Measurements from ENCODE around the gene INAFM2. TPM values are rescaled to one million over a fixed set of nuclear protein-coding genes. Genes with fewer than 3 reads are reported as not detected.
A peak's percentile ranks its signal among the peaks of the same experiment; 100 is the strongest.

The INAFM2 gene
- total and polyA plus RNA-seq, 9 donors, result 7.4 to 50.6 (median 30.6) TPM

- H3K27me3 ChIP-seq, result no peaks in the 10 kb centered on the region
- no peaks in the 10 kb centered on the region for H3K36me3 ChIP-seq
- intact Hi-C loops (cut with DNase I), result loop anchor here in 3 of 4 donors (2.0 to 10.0 kb wide), 4 partner anchors 57 to 231 kb away; no protein-coding TSS in a partner anchor
- H3K9me3 ChIP-seq, result no peaks in the 10 kb centered on the region
- no peak overlapping the region for H3K4me3 ChIP-seq
- no peak overlapping the region for H3K27ac ChIP-seq
- TF ChIP-seq EP300 (IDR thresholded peaks at IDR 0.05) (no peak), CTCF (IDR thresholded peaks at IDR 0.05) (no peak), POLR2A (IDR thresholded peaks at IDR 0.05) (no peak)
- DNase-seq, result no peak
- peaks cover 4% of the 10 kb centered on the region for H3K4me1 ChIP-seq (ENCODE audit: insufficient read depth)
- WGBS, 3 donors, result 91 to 94% (median 94%) methylated on average over 7 of the region's 7 CpGs
These were observed 47.5 kb upstream of the INAFM2 start for GRCh38 chr15:40275954-40276353.

- no peak for DNase-seq
- Histone ChIP-seq H3K4me1 (ENCODE audit: insufficient read depth) (peaks cover 4% of the 10 kb centered on the region), H3K9me3 (no peaks in the 10 kb centered on the region), H3K4me3 (no peak overlapping the region), H3K36me3 (no peaks in the 10 kb centered on the region), H3K27ac (no peak overlapping the region), H3K27me3 (peaks cover 2% of the 10 kb centered on the region)
- no peak for TF ChIP-seq EP300 (IDR thresholded peaks at IDR 0.05)
- TF ChIP-seq CTCF (IDR thresholded peaks at IDR 0.05), result no peak
- no peak for TF ChIP-seq POLR2A (IDR thresholded peaks at IDR 0.05)
- WGBS, 3 donors, result 40 to 47% (median 40%) methylated on average over 4 of the region's 4 CpGs
- intact Hi-C loops (cut with DNase I), result loop anchor here in 1 of 4 donors (10.0 kb wide), 1 partner anchor 232 kb away; no protein-coding TSS in a partner anchor
These were observed 46.6 kb upstream of the INAFM2 start for GRCh38 chr15:40276927-40277326.

GRCh38 chr15:40277471-40277870, 46.0 kb upstream of the INAFM2 start:
- 40 to 46% (median 44%) methylated on average over 16 of the region's 16 CpGs for WGBS, 3 donors
- Histone ChIP-seq H3K4me3 (no peak overlapping the region), H3K27me3 (peaks cover 2% of the 10 kb centered on the region), H3K4me1 (ENCODE audit: insufficient read depth) (peaks cover 6% of the 10 kb centered on the region), H3K36me3 (no peaks in the 10 kb centered on the region), H3K27ac (no peak overlapping the region), H3K9me3 (no peaks in the 10 kb centered on the region)
- DNase-seq, result no peak
- no peak for TF ChIP-seq POLR2A (IDR thresholded peaks at IDR 0.05)
- intact Hi-C loops (cut with DNase I), result loop anchor here in 1 of 4 donors (10.0 kb wide), 1 partner anchor 233 kb away; no protein-coding TSS in a partner anchor

- WGBS, 3 donors, result 43 to 60% (median 52%) methylated on average over 9 to 10 of the region's 10 CpGs
- Histone ChIP-seq H3K27ac (no peak overlapping the region), H3K27me3 (peaks cover 6% of the 10 kb centered on the region), H3K4me3 (no peak overlapping the region), H3K4me1 (ENCODE audit: insufficient read depth) (peaks cover 9% of the 10 kb centered on the region), H3K9me3 (no peaks in the 10 kb centered on the region), H3K36me3 (no peaks in the 10 kb centered on the region)
- intact Hi-C loops (cut with DNase I), result loop anchor here in 1 of 4 donors (10.0 kb wide), 1 partner anchor 233 kb away; no protein-coding TSS in a partner anchor
- TF ChIP-seq EP300 (IDR thresholded peaks at IDR 0.05), result no peak
- no peak for TF ChIP-seq POLR2A (IDR thresholded peaks at IDR 0.05)
- TF ChIP-seq CTCF (IDR thresholded peaks at IDR 0.05), result no peak
- DNase-seq, result no peak
These were observed 45.5 kb upstream of the INAFM2 start for GRCh38 chr15:40278026-40278425.

GRCh38 chr15:40279437-40280141, 43.9 kb upstream of the INAFM2 start:
- peaks cover 9% of the 10 kb centered on the region for H3K27me3 ChIP-seq

More at GRCh38 chr15:40279437-40280141, 43.9 kb upstream of the INAFM2 start:
- Histone ChIP-seq H3K36me3 (no peaks in the 10 kb centered on the region), H3K27ac (no peak overlapping the region), H3K4me3 (no peak overlapping the region), H3K4me1 (ENCODE audit: insufficient read depth) (peaks cover 9% of the 10 kb centered on the region), H3K9me3 (no peaks in the 10 kb centered on the region)
- DNase-seq, result peak; percentile 68 to 86 (median 82)
- intact Hi-C loops (cut with DNase I), result loop anchor here (2.0 to 10.0 kb wide), 5 partner anchors 85 to 235 kb away; no protein-coding TSS in a partner anchor
- TF ChIP-seq EP300 (IDR thresholded peaks at IDR 0.05) (no peak), POLR2A (IDR thresholded peaks at IDR 0.05) (no peak), CTCF (IDR thresholded peaks at IDR 0.05) (peak; percentile 82 to 97 (median 89))
- WGBS, 3 donors, result 12 to 13% (median 13%) methylated on average over 36 to 40 of the region's 40 CpGs

All from ovary (tissue), 9 donors.